ENCODE data around the gene GLT8D2. TPM values are rescaled to one million over a fixed set of nuclear protein-coding genes. Genes with fewer than 3 reads are reported as not detected.

GLT8D2 gene
- total and polyA plus RNA-seq, 2 donors (not counting 1 experiment from before 2014, with no cell fraction given), result not detected

- no peak for ATAC-seq (ENCODE audit: low read depth)
- Mint-ChIP-seq H3K4me1 (no peaks in the 10 kb centered on the region), H3K27me3 (peaks cover 30% of the 10 kb centered on the region), H3K9me3 (ENCODE audit: insufficient read depth) (peaks cover 2% of the 10 kb centered on the region), H3K4me3 (no peak overlapping the region), H3K27ac (no peak overlapping the region)
- WGBS (ENCODE audit: insufficient coverage), result 90% methylated on average over 1 of the region's 2 CpGs
- CTCF ChIA-PET, result no interaction called here
- TF ChIP-seq, protein P1, sequence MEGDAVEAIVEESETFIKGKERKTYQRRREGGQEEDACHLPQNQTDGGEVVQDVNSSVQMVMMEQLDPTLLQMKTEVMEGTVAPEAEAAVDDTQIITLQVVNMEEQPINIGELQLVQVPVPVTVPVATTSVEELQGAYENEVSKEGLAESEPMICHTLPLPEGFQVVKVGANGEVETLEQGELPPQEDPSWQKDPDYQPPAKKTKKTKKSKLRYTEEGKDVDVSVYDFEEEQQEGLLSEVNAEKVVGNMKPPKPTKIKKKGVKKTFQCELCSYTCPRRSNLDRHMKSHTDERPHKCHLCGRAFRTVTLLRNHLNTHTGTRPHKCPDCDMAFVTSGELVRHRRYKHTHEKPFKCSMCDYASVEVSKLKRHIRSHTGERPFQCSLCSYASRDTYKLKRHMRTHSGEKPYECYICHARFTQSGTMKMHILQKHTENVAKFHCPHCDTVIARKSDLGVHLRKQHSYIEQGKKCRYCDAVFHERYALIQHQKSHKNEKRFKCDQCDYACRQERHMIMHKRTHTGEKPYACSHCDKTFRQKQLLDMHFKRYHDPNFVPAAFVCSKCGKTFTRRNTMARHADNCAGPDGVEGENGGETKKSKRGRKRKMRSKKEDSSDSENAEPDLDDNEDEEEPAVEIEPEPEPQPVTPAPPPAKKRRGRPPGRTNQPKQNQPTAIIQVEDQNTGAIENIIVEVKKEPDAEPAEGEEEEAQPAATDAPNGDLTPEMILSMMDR (IDR thresholded peaks at IDR 0.05), result no peak
- TF ChIP-seq EZH2 (IDR thresholded peaks at IDR 0.05; ENCODE audit: borderline replicate concordance, insufficient read depth, low read depth, low read length, poor library complexity, severe bottlenecking), result no peak
- Histone ChIP-seq H3K36me3 (replicated peaks in 1 of 2; ENCODE audit: control extremely low read depth in 1 of 2, control insufficient read depth in 1 of 2, extremely low read depth in 1 of 2, insufficient read depth in 2 of 2, low read length in 1 of 2) (no peaks in the 10 kb centered on the region), H4K20me1 (ENCODE audit: control insufficient read depth, insufficient read depth, low read length, poor library complexity, severe bottlenecking) (no peaks in the 10 kb centered on the region), H3K9ac (ENCODE audit: low read length) (no peak overlapping the region), H3K27ac (ENCODE audit: low read length in 2 of 2) (no peak overlapping the region), H2AFZ (ENCODE audit: insufficient read depth, low read depth, low read length, poor library complexity, severe bottlenecking) (no peak overlapping the region), H3K4me2 (replicated peaks; ENCODE audit: low read depth, low read length, poor library complexity, severe bottlenecking) (no peak overlapping the region), H3K9me3 (ENCODE audit: control extremely low read depth in 1 of 3, control insufficient read depth in 2 of 3, insufficient read depth in 1 of 3, low read length in 2 of 3) (peaks cover 0 to 7% (median 0%) of the 10 kb centered on the region in 3 donors), H3K79me2 (ENCODE audit: control insufficient read depth, insufficient read depth, low read length) (no peaks in the 10 kb centered on the region), H3K4me3 (ENCODE audit: control extremely low read depth in 1 of 5, extremely low read depth in 1 of 5, insufficient read depth in 1 of 5, low read depth in 2 of 5, low read length in 4 of 5) (no peak overlapping the region), H3K4me1 (ENCODE audit: control insufficient read depth in 2 of 2, insufficient read depth in 2 of 2, low read length in 2 of 2) (no peaks in the 10 kb centered on the region), H3K27me3 (replicated peaks in 1 of 4; ENCODE audit: control extremely low read depth in 1 of 4, control insufficient read depth in 3 of 4, insufficient read depth in 4 of 4, low read length in 3 of 4) (peaks cover 0 to 2% (median 0%) of the 10 kb centered on the region in 4 experiments)
- no peak for DNase-seq
- POLR2A ChIA-PET, result no interaction called here
- intact Hi-C loops (cut with micrococcal nuclease), result no loop called here
Measured at GRCh38 chr12:104010606-104011169, 39.3 kb downstream of the GLT8D2 start.

DNA sequence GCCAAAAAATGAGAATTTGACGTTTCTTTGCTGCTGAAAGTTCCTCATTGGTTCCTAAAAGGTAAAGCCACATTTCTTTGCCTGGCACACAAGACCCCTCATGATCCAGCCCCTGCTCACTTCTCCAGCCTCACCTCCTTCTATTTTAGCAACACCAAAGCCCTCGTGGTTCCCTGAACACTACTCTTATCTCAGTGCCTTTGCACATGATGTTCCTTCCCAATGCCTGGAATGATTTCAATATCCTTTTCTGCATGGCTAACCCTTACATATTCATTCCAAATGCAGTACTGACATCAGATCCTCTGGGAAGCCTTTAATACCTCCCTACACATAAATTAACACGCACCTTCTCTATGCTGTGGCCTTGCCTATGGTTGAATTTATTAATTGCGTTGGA, 39.9 kb downstream of the GLT8D2 start:
- Mint-ChIP-seq H3K9me3 (ENCODE audit: insufficient read depth) (peaks cover 2% of the 10 kb centered on the region), H3K4me1 (no peaks in the 10 kb centered on the region), H3K27ac (no peak overlapping the region), H3K4me3 (no peak overlapping the region), H3K27me3 (peaks cover 30% of the 10 kb centered on the region)
- Histone ChIP-seq H3K4me2 (replicated peaks; ENCODE audit: low read depth, low read length, poor library complexity, severe bottlenecking) (no peak overlapping the region), H3K27me3 (replicated peaks in 1 of 4; ENCODE audit: control extremely low read depth in 1 of 4, control insufficient read depth in 3 of 4, insufficient read depth in 4 of 4, low read length in 3 of 4) (peaks cover 0 to 2% (median 0%) of the 10 kb centered on the region in 4 experiments), H2AFZ (ENCODE audit: insufficient read depth, low read depth, low read length, poor library complexity, severe bottlenecking) (no peak overlapping the region), H3K27ac (ENCODE audit: low read length in 2 of 2) (no peak overlapping the region), H3K9ac (ENCODE audit: low read length) (no peak overlapping the region), H3K9me3 (ENCODE audit: control extremely low read depth in 1 of 3, control insufficient read depth in 2 of 3, insufficient read depth in 1 of 3, low read length in 2 of 3) (peaks cover 0 to 7% (median 0%) of the 10 kb centered on the region in 3 donors), H4K20me1 (ENCODE audit: control insufficient read depth, insufficient read depth, low read length, poor library complexity, severe bottlenecking) (no peaks in the 10 kb centered on the region), H3K79me2 (ENCODE audit: control insufficient read depth, insufficient read depth, low read length) (no peaks in the 10 kb centered on the region), H3K4me3 (ENCODE audit: control extremely low read depth in 1 of 5, extremely low read depth in 1 of 5, insufficient read depth in 1 of 5, low read depth in 2 of 5, low read length in 4 of 5) (no peak overlapping the region), H3K36me3 (replicated peaks in 1 of 2; ENCODE audit: control extremely low read depth in 1 of 2, control insufficient read depth in 1 of 2, extremely low read depth in 1 of 2, insufficient read depth in 2 of 2, low read length in 1 of 2) (no peaks in the 10 kb centered on the region), H3K4me1 (ENCODE audit: control insufficient read depth in 2 of 2, insufficient read depth in 2 of 2, low read length in 2 of 2) (no peaks in the 10 kb centered on the region)
- intact Hi-C loops (cut with micrococcal nuclease), result no loop called here
- DNase-seq (no peak), ATAC-seq (ENCODE audit: low read depth) (no peak)
- TF ChIP-seq, protein P1 (IDR thresholded peaks at IDR 0.05), result no peak
- no peak for TF ChIP-seq EZH2 (IDR thresholded peaks at IDR 0.05; ENCODE audit: borderline replicate concordance, insufficient read depth, low read depth, low read length, poor library complexity, severe bottlenecking)
- 85% methylated on average over 2 of the region's 4 CpGs for WGBS (ENCODE audit: insufficient coverage)
- ChIA-PET POLR2A (no interaction called here), CTCF (no interaction called here)

All from B cell (primary cell).